PFSK-1 (cell line): ENCODE measurements around the gene SNX33.

Experiments
- REST ChIP-seq, 2 experiments: IDR thresholded peaks; 2 replicates each; pipeline versions ENCODE4 v1.6.1 to v1.8.0; 2011 to 2012; ENCODE audit warnings: low read depth in 2 of 2, low read length in 2 of 2, control low read depth in 1 of 2, inconsistent platforms in 1 of 2, mild to moderate bottlenecking in 1 of 2, moderate library complexity in 1 of 2; ENCODE audit not compliant: insufficient read depth in 1 of 2
- SIN3A ChIP-seq: IDR thresholded peaks from 2 replicates; pipeline ENCODE4 v1.6.1; 2012; ENCODE audit warnings: mild to moderate bottlenecking, low read length, moderate library complexity, borderline replicate concordance; ENCODE audit not compliant: insufficient read depth
- TAF1 ChIP-seq: IDR thresholded peaks from 2 replicates; pipeline ENCODE4 v1.6.1; 2012; ENCODE audit warnings: low read length, control low read depth, borderline replicate concordance; ENCODE audit not compliant: insufficient read depth

- TF ChIP-seq TAF1 (no peak), REST (IDR thresholded peaks at IDR 0.05; ENCODE audit: insufficient read depth in 1 of 2, low read depth in 2 of 2, low read length in 2 of 2) (no peak), SIN3A (no peak)
Observed at GRCh38 chr15:75695220-75695619, 47.5 kb downstream of the SNX33 start.
